HG02884 (cell line): ENCODE results near the gene TGFBRAP1.

Experiments
- ATAC-seq: cut with Tn5 transposase; IDR thresholded peaks from one replicate; pipeline ENCODE4 v1.9.1; 2021; ENCODE audit warnings: mild to moderate bottlenecking, moderate library complexity; ENCODE audit not compliant: unreplicated experiment

TGFBRAP1 gene, protein sequence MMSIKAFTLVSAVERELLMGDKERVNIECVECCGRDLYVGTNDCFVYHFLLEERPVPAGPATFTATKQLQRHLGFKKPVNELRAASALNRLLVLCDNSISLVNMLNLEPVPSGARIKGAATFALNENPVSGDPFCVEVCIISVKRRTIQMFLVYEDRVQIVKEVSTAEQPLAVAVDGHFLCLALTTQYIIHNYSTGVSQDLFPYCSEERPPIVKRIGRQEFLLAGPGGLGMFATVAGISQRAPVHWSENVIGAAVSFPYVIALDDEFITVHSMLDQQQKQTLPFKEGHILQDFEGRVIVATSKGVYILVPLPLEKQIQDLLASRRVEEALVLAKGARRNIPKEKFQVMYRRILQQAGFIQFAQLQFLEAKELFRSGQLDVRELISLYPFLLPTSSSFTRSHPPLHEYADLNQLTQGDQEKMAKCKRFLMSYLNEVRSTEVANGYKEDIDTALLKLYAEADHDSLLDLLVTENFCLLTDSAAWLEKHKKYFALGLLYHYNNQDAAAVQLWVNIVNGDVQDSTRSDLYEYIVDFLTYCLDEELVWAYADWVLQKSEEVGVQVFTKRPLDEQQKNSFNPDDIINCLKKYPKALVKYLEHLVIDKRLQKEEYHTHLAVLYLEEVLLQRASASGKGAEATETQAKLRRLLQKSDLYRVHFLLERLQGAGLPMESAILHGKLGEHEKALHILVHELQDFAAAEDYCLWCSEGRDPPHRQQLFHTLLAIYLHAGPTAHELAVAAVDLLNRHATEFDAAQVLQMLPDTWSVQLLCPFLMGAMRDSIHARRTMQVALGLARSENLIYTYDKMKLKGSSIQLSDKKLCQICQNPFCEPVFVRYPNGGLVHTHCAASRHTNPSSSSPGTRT

GRCh38 chr2:105329561-105330495, at the start of gene TGFBRAP1:
TSS of gene TGFBRAP1 (minus strand) at chr2:105329735. CDS start at chr2:105308301, 21,434 bp downstream.
- peak; percentile 70 for ATAC-seq

- ATAC-seq = no peak
Observed at GRCh38 chr2:105378921-105379383, 49.4 kb upstream of the TGFBRAP1 start.

GRCh38 chr2:105378276-105378840, 48.8 kb upstream of the TGFBRAP1 start:
- no peak for ATAC-seq

DNA sequence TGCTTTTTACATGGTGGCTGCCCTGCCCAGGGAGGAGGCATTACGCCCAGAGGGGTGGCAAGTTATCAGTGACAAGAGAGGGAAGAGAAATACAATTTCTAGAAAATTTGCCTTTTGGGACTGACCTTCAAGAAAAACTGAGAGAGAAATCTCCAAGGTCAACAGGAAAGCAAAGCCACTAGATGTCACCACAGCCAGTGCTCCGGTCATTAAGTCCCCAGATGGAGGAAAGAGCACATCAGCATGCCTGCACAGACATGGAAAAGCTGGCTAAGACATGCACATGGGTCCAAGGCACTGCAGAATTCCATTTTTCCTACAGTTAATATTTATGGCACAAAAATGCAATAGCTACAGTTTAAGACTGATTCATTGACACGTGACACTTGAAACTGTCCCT, 48.3 kb upstream of the TGFBRAP1 start:
- no peak for ATAC-seq

DNA sequence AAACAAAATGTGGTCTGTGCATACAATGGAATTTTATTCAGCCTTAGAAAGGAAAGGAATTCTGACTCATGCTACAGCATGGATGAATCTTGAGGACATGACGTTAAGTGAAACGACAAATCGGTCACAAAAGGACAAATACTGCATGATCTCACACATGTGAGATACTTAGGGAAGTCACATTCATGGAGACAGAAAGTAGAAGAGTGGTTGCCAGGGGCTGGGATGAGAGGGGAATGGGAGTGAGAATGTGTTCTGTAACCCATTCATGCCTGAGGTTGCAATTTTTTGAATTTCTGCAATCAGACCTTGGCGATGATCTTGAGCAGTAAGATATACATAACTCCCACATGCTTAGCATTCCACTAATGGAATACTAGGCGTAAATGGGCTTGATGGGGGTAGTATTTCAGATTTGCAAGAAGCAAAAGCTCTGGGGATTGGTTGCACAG, 47.3 kb upstream of the TGFBRAP1 start:
- no peak for ATAC-seq

DNA sequence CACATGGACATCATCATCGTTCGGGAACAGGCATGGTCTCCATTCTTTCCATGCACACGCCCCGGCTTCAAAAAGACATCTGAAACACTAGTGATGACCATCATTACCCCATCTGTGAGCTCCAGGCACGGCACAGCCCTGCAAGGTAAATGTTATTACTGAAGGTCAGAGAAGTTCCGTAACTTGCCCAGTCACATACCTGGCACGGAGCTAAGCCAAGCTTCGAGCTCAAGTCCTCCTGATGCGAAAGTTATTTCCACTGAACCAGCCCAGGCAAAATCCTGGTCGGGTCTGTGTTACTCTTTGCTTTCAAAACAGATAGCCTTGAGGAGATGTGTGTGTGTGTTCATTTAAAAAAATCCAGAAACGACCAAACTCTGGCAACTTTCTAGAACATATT, 46.5 kb upstream of the TGFBRAP1 start:
- ATAC-seq = no peak

- ATAC-seq = no peak
Observed at GRCh38 chr2:105375001-105375561, 45.5 kb upstream of the TGFBRAP1 start.

DNA sequence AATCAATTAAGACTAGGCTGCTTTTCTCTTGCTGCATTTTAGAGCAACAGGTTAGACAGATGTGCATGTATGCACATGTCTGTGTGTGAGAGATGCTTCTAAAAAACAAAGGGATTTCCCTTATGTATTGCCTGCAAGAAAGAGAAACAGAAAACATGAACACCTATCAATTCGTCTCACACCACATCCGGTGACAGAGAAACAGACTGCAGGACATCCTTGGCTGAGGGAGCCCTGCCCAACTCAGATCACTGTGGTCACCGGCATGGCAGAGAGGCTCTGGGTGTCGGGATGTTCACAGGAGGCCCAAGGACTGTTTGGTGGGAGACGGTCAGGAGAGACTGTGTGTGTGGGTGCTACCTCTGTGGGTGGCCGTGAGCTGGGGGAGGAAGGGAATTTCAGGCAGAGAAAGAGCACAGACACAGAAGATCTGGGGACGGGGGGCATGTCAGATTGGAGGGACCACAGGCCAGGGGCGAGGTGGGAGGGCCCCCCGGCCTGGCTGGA, 44.4 kb upstream of the TGFBRAP1 start:
- ATAC-seq = no peak

GRCh38 chr2:105373344-105373781, 43.8 kb upstream of the TGFBRAP1 start:
- no peak for ATAC-seq

GRCh38 chr2:105371810-105372209, 42.3 kb upstream of the TGFBRAP1 start:
- no peak for ATAC-seq

DNA sequence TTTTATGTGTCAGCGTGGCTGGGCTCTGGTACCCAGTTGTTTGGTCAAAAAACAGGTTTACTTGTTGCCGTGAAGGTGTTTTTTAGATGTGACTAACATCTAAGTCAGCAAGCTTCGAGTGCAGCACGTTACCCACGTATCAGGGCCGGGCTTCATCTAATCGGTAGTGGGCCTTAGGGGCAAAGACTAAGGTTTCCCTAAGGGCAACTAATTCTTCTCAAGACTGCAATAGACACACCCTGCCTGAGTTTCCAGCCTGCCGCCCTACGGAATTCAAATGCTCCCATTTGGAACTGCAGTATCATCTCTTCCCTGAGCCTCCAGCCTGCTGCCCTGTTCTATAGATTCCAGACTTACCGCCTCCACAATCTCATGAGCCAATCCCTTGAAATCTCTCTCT, 41.6 kb upstream of the TGFBRAP1 start:
- no peak for ATAC-seq

DNA sequence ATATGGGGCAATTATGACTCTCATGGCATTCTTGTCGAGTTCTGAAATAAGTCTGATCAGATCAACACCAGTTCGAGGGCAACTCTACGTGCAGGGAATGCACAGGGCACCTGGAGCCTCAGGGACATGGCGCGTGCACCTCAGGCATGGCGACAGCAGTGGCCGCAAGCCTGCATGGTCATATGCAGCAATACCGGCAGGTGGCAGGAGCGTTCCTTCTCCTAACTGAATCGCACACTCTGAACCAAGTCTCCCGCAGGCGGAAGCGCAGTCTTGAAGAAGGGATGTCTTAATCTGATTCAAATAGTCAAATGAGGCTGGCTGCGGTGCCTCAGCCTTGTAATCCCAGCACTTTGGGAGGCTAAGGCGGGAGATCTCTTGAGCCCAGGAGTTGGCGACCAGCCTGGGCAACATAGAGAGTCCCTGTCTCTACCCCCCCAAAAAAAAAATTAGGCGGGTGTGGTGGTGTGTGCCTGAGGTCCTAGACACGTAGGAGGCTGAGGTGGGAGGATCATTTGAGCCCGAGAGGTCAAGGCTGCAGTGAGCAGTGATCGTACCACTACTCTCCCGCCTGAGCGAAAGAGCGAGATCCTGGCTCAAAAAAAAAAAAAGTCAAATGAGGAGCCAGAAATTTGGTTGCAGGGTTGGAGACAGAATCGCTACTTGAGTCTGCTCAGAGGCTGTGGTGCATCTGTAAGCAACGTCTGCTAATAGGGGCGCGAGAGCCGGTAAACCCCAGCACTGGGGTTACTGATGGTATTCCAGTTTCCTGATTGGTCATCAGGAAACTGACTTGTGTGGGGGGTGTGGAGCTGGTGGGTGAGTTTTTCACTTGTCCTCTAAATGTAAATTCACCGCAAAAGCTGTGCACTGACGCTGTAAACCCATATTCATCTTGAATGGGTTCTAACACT, 40.5 kb upstream of the TGFBRAP1 start:
- ATAC-seq = peak; percentile 98

DNA sequence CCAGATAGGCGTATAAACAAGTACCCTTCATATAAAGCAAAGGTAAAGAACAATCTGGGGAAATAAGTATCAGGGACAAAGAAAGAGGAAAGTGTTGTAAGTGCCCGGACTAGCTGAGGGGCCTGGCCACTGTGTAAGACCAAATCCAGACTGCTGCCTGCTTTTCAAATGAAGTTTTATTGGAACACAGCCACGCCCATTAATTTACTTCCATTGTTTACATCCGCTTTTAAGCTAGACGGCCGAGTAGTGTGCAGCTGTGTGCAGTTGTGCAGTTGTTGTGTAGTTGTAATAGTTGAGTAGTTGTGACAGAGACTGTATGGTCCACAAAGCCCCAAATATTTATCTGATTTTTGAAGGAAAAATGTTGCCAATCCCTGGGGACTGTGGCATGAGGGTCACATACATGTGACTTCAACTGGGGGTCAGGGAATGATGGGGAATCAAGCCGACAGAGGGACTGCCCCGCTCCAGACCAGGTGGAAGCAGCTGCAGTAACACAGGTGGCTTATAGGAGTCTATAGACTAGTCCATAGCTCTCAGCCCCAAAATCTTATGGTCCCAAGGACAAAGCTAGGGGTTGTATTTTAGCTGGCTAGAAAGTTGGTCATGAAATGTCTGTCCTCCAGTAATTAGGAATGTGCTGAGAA, 39.3 kb upstream of the TGFBRAP1 start:
- no peak for ATAC-seq

DNA sequence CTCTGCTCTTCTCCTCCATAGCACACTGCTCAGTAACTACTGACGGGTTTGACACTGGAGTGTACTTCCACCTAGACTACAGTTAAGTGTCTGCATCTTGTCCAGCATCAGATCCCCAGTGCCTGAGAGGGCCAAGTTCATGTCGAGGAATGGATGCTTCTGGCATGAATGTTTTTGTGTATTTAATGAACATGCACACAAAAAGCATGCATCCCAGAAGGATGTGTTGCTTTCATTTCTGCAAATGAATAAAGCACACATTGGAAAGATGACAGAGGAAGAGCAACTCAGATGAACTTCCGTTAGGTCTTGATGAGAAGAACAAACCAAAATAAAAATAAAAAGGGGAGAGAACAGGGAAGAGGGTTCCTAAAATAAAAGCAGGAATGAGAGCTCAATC, 35.7 kb upstream of the TGFBRAP1 start:
- no peak for ATAC-seq

- no peak for ATAC-seq
Observed at GRCh38 chr2:105364436-105365139, 35.1 kb upstream of the TGFBRAP1 start.

DNA sequence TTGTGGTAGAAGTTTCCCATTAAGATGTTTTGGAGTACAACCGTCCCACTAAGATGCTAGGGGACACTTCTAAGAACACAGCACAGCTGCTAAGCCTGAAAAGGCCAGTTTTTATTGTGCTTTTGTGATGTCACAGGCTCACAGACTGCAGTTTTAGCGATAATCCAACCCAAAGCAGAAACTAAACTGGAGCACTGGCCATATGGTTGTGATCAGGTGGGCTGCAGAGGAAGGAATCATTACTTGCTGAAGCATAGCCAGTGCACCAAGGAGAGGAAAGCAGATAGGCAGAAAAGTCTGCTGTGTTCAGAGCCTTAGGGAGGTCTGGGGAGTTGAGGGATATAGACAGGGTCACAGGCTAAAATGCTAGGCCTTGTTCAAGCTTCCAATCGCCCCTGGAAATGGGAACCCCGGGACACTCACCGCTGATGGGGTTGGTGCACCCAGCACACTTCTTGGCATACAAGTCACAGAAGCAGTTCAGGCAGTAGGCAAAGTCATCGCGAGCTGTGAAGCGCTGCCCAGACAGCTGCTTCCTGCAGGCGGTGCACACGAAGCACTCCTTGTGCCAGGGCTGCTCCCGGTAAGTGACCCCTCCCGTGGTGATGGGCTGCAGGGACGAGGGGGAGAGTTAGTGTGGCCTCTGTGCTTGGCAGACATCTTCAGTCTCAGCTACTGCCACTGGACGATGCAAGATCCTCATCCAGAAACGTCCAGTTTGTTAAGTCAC, 33.5 kb upstream of the TGFBRAP1 start:
- no peak for ATAC-seq
